ENCODE measurements around the gene ATP8A2.

The ATP8A2 gene

DNA sequence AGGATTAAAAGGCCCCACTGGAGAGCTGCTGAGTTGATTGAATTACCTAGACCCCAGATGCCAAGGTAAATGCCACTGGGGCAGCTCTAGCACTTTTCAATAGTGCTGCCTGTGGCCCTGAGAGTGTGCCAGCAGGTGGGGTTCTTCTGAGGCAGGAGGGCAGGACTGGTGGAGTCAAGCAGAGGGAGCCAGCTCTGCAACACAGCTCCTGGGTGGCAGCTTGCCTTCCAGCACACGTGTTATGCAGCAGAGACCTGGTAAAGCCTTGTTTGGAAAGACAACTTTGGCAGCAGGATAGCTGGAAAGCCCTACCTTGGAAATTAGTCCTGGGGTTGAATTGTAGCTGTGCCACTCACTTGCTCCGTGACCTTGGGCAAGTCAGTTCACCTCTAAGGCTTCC lies 306.6 kb downstream of the ATP8A2 start:
- Mint-ChIP-seq H3K9me3 (ENCODE audit: low read depth) (no peaks in the 10 kb centered on the region), H3K4me1 (ENCODE audit: low read depth) (no peaks in the 10 kb centered on the region), H3K4me3 (no peak overlapping the region), H3K36me3 (no peaks in the 10 kb centered on the region), H3K27me3 (peaks cover 1% of the 10 kb centered on the region), H3K27ac (no peak overlapping the region)

GRCh38 chr13:25679159-25679558 lies 307.4 kb downstream of the ATP8A2 start:
- no peak overlapping the region for H3K4me3 Mint-ChIP-seq
- H3K9me3 Mint-ChIP-seq (ENCODE audit: low read depth) = no peaks in the 10 kb centered on the region
- no peak overlapping the region for H3K27ac Mint-ChIP-seq
- no peaks in the 10 kb centered on the region for H3K4me1 Mint-ChIP-seq (ENCODE audit: low read depth)
- H3K36me3 Mint-ChIP-seq = no peaks in the 10 kb centered on the region
- H3K27me3 Mint-ChIP-seq = peaks cover 1% of the 10 kb centered on the region

- Mint-ChIP-seq H3K27ac (no peak overlapping the region), H3K4me3 (no peak overlapping the region), H3K36me3 (no peaks in the 10 kb centered on the region), H3K27me3 (peaks cover 1% of the 10 kb centered on the region), H3K4me1 (ENCODE audit: low read depth) (no peaks in the 10 kb centered on the region), H3K9me3 (ENCODE audit: low read depth) (no peaks in the 10 kb centered on the region)
Measured at GRCh38 chr13:25679936-25680335, 308.2 kb downstream of the ATP8A2 start.

- Mint-ChIP-seq H3K9me3 (ENCODE audit: low read depth) (no peaks in the 10 kb centered on the region), H3K27me3 (peaks cover 1% of the 10 kb centered on the region), H3K36me3 (no peaks in the 10 kb centered on the region), H3K27ac (no peak overlapping the region), H3K4me1 (ENCODE audit: low read depth) (no peaks in the 10 kb centered on the region), H3K4me3 (no peak overlapping the region)
Measured at GRCh38 chr13:25682276-25682675, 310.5 kb downstream of the ATP8A2 start.

GRCh38 chr13:25683056-25683455 lies 311.3 kb downstream of the ATP8A2 start:
- no peak overlapping the region for H3K4me3 Mint-ChIP-seq
- H3K36me3 Mint-ChIP-seq = no peaks in the 10 kb centered on the region
- no peak overlapping the region for H3K27ac Mint-ChIP-seq
- no peaks in the 10 kb centered on the region for H3K27me3 Mint-ChIP-seq
- H3K4me1 Mint-ChIP-seq (ENCODE audit: low read depth) = no peaks in the 10 kb centered on the region
- H3K9me3 Mint-ChIP-seq (ENCODE audit: low read depth) = no peaks in the 10 kb centered on the region

DNA sequence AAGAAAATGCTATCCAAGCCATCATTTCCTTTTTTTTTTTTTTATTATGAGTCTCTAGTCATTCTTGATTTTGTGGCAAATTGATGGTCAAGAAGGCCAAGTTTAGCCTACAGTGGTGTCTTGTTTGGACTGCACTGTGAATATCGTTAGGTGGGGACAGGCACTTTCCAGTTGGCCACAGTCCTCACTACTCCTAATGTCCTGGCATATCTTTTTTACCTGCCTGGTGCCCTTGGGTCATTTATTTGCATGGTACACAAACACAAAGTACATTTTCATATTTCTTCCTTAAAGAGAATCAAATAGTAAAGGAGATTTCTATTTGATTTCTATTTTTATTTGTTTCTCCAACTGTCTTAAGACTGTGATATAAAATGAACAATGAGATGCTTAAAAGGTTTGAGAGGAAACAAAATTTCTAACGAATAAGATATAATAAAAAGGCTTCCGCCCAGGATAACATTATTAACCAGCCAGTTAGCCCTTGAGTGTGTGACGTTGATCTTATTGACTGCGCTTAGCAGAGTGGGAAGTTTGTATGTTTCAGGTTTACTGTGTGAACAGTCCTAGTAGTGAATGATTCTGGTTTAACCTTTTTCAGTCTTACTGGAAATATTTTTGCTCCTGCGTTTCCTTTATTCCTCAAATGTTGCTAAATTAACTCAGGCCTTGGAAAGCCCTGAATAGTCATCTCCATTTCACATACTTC lies 312.0 kb downstream of the ATP8A2 start:
- no peaks in the 10 kb centered on the region for H3K27me3 Mint-ChIP-seq
- H3K4me3 Mint-ChIP-seq = no peak overlapping the region
- H3K36me3 Mint-ChIP-seq = no peaks in the 10 kb centered on the region
- no peaks in the 10 kb centered on the region for H3K4me1 Mint-ChIP-seq (ENCODE audit: low read depth)
- no peaks in the 10 kb centered on the region for H3K9me3 Mint-ChIP-seq (ENCODE audit: low read depth)
- H3K27ac Mint-ChIP-seq = no peak overlapping the region

DNA sequence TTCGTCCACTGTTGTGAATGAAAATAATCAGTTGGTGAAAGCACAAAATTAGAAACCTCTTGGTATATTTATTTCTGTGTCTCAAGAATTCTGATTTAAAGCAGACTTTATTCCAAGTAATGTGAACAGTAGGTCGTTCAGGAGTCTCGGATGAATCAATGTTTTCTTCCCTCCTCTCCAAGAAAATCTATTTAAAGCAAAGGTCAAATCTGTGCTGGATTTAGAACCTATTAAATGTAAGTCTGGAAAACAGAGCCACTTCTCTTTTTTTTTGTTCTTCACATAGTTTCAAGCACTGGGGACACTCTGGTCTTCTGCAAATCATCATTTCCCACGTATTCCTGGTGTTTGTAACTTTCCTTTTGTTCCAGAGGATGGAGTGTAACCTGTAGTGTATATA lies 312.7 kb downstream of the ATP8A2 start:
- Mint-ChIP-seq H3K4me1 (ENCODE audit: low read depth) (no peaks in the 10 kb centered on the region), H3K9me3 (ENCODE audit: low read depth) (no peaks in the 10 kb centered on the region), H3K36me3 (no peaks in the 10 kb centered on the region), H3K4me3 (no peak overlapping the region), H3K27ac (no peak overlapping the region), H3K27me3 (no peaks in the 10 kb centered on the region)

- H3K4me3 Mint-ChIP-seq = no peak overlapping the region
- H3K4me1 Mint-ChIP-seq (ENCODE audit: low read depth) = no peaks in the 10 kb centered on the region
- no peaks in the 10 kb centered on the region for H3K9me3 Mint-ChIP-seq (ENCODE audit: low read depth)
- no peak overlapping the region for H3K27ac Mint-ChIP-seq
- H3K36me3 Mint-ChIP-seq = no peaks in the 10 kb centered on the region
- H3K27me3 Mint-ChIP-seq = no peaks in the 10 kb centered on the region
Measured at GRCh38 chr13:25686831-25687470, 315.2 kb downstream of the ATP8A2 start.

- Mint-ChIP-seq H3K4me1 (ENCODE audit: low read depth) (no peaks in the 10 kb centered on the region), H3K36me3 (no peaks in the 10 kb centered on the region), H3K27me3 (no peaks in the 10 kb centered on the region), H3K27ac (no peak overlapping the region), H3K4me3 (no peak overlapping the region), H3K9me3 (ENCODE audit: low read depth) (no peaks in the 10 kb centered on the region)
Measured at GRCh38 chr13:25687471-25688225, 315.9 kb downstream of the ATP8A2 start.

DNA sequence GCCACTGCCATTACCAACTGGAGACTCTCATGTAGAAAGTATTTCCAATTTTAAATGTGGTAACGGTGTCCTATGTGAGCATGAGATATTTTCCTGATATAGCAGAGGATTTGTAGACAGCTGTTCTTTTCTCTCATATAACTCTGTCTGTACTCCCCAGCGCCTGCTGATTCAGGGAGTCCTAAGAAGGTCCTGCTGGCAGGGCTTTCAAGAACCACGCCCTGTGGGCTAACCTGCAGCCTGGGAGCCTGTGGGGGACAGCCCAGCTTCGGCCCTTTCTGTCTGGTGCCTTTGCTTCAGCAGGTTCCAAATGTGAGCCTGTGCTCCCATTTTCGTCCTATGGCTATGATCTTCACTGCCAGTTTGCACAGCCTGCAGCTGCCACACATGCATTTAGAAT lies 316.8 kb downstream of the ATP8A2 start:
- H3K27ac Mint-ChIP-seq = no peak overlapping the region
- H3K4me3 Mint-ChIP-seq = no peak overlapping the region
- H3K36me3 Mint-ChIP-seq = no peaks in the 10 kb centered on the region
- H3K9me3 Mint-ChIP-seq (ENCODE audit: low read depth) = no peaks in the 10 kb centered on the region
- no peaks in the 10 kb centered on the region for H3K4me1 Mint-ChIP-seq (ENCODE audit: low read depth)
- H3K27me3 Mint-ChIP-seq = no peaks in the 10 kb centered on the region

DNA sequence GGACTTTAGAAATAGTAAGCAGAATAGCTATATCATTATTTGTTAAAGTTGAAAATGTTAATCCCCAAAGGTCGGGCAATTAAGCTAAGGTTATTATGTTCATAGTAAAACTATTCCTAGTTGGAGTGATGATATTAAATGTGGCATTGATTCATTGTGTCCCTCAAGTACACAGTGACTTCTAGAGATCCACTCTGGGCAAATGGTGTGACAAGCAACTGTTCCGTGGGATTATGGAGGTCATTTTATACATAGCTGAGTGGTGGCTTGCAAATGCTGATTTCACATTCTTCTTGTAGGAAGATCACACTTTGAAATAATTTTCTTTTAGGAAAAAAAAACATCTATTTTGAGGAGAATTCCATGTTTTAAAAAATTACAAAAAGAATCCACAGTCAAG lies 317.8 kb downstream of the ATP8A2 start:
- Mint-ChIP-seq H3K9me3 (ENCODE audit: low read depth) (no peaks in the 10 kb centered on the region), H3K4me3 (no peak overlapping the region), H3K27me3 (no peaks in the 10 kb centered on the region), H3K36me3 (no peaks in the 10 kb centered on the region), H3K4me1 (ENCODE audit: low read depth) (no peaks in the 10 kb centered on the region), H3K27ac (no peak overlapping the region)

- Mint-ChIP-seq H3K36me3 (no peaks in the 10 kb centered on the region), H3K9me3 (ENCODE audit: low read depth) (no peaks in the 10 kb centered on the region), H3K27ac (no peak overlapping the region), H3K4me3 (no peak overlapping the region), H3K4me1 (ENCODE audit: low read depth) (no peaks in the 10 kb centered on the region), H3K27me3 (no peaks in the 10 kb centered on the region)
Measured at GRCh38 chr13:25690582-25690981, 318.8 kb downstream of the ATP8A2 start.

DNA sequence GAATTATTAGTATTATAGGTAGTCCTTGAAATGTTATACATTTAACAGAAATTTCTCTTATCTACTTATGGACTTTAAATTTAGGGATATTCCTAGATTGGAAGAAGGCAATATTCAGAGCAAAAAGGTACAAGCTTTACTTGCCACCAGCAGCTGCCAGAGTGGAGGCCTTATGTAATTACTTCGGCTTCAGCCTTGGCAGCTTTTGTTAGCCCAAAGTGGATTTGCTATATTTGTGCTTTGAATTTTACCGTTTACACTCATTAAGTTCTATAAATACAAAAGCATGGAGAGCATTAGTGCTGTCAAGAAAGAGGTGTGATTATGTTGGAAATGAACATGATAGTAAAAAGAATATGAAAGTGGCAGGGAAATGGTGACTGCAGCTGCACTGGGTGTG lies 319.9 kb downstream of the ATP8A2 start:
- H3K27ac Mint-ChIP-seq = no peak overlapping the region
- H3K4me1 Mint-ChIP-seq (ENCODE audit: low read depth) = no peaks in the 10 kb centered on the region
- no peaks in the 10 kb centered on the region for H3K36me3 Mint-ChIP-seq
- H3K9me3 Mint-ChIP-seq (ENCODE audit: low read depth) = no peaks in the 10 kb centered on the region
- H3K4me3 Mint-ChIP-seq = no peak overlapping the region
- H3K27me3 Mint-ChIP-seq = no peaks in the 10 kb centered on the region

- Mint-ChIP-seq H3K4me1 (ENCODE audit: low read depth) (no peaks in the 10 kb centered on the region), H3K4me3 (no peak overlapping the region), H3K27ac (no peak overlapping the region), H3K27me3 (no peaks in the 10 kb centered on the region), H3K9me3 (ENCODE audit: low read depth) (no peaks in the 10 kb centered on the region), H3K36me3 (no peaks in the 10 kb centered on the region)
Measured at GRCh38 chr13:25692099-25692498, 320.3 kb downstream of the ATP8A2 start.

DNA sequence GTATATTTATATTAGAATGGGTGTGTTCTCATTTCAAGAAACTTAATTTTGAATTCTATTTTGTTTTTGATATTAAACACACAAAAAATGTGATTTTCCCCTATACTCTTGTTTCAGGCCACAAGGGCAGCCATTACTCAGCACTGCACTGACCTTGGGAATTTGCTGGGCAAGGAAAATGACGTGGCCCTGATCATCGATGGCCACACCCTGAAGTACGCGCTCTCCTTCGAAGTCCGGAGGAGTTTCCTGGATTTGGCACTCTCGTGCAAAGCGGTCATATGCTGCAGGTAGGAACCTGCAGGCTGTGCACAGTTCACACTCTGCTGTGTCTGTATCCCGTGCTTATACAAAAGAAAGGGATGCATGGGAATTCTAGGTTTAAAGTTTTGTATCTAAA lies 327.3 kb downstream of the ATP8A2 start:
- Mint-ChIP-seq H3K4me1 (ENCODE audit: low read depth) (no peaks in the 10 kb centered on the region), H3K9me3 (ENCODE audit: low read depth) (no peaks in the 10 kb centered on the region), H3K27ac (no peak overlapping the region), H3K36me3 (no peaks in the 10 kb centered on the region), H3K4me3 (no peak overlapping the region), H3K27me3 (no peaks in the 10 kb centered on the region)

All from activated naive CD8-positive, alpha-beta T cell (primary cell).